ENCODE measurements around the gene NQO2. TPM values are rescaled to one million over a fixed set of nuclear protein-coding genes. Genes with fewer than 3 reads are reported as not detected.

NQO2 gene
- total and polyA plus RNA-seq, 2 of the 13 experiments (the other 11 are each of a cell fraction or from before 2014, with no cell fraction given) = 32.2 to 56.5 TPM

DNA sequence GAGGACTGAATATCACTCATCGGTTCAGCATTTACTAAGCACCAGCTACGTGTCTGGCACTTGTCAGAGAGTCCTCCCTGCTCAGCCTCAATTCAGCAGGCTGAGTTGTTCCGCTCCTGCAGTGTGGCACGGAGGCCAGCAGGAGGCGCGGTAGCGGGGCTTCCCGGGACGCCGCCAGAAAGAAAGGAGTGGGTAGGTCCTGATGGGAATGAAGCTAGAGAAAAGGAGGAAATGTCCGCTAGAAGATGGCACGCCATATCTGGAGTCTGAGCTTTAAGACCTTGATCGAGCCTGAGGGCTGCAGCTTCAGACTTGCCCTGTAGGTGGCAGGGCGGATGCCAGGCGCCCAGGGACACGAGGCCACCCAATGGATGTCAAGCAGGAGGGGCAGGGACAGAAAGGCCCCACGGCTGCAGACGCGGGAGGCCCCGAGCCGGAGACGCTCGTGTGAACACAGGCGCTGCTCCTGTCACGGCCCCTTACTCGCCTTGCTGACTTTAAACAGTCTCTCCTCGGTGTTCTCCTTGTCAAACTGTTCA, 47.1 kb upstream of the NQO2 start (continued):
- TF ChIP-seq, protein P1, sequence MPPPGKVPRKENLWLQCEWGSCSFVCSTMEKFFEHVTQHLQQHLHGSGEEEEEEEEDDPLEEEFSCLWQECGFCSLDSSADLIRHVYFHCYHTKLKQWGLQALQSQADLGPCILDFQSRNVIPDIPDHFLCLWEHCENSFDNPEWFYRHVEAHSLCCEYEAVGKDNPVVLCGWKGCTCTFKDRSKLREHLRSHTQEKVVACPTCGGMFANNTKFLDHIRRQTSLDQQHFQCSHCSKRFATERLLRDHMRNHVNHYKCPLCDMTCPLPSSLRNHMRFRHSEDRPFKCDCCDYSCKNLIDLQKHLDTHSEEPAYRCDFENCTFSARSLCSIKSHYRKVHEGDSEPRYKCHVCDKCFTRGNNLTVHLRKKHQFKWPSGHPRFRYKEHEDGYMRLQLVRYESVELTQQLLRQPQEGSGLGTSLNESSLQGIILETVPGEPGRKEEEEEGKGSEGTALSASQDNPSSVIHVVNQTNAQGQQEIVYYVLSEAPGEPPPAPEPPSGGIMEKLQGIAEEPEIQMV (CRISPR knock-in tag; IDR thresholded peaks at IDR 0.05; ENCODE audit: low read depth) = 0 out of 2 replicates have a peak, but pooled peaks have one; percentile 72
- peak; percentile 83; the same call in 1 of the 2 replicates for TF ChIP-seq GLI4 (CRISPR knock-in tag; IDR thresholded peaks at IDR 0.05; ENCODE audit: borderline replicate concordance)
- TF ChIP-seq KDM4B (CRISPR knock-in tag; IDR thresholded peaks at IDR 0.05) = no peak
- TF ChIP-seq PAWR (CRISPR knock-in tag; IDR thresholded peaks at IDR 0.05; ENCODE audit: borderline replicate concordance) = no peak
- no peak for TF ChIP-seq FOXO1 (CRISPR knock-in tag; IDR thresholded peaks at IDR 0.05)
- TF ChIP-seq, protein P2, sequence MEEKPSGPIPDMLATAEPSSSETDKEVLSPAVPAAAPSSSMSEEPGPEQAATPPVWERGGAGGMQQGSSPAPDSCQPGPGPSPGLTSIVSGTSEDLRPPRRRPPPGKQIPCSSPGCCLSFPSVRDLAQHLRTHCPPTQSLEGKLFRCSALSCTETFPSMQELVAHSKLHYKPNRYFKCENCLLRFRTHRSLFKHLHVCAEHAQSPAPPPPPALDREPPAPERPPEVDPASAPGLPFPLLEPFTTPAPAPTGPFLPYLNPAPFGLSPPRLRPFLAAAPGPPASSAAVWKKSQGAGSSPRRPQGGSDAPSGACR (CRISPR knock-in tag; IDR thresholded peaks at IDR 0.05) = peak; percentile 87
- TF ChIP-seq BCL6 (CRISPR knock-in tag; IDR thresholded peaks at IDR 0.05) = no peak; the same call in 1 of the 2 replicates
- no peak for TF ChIP-seq SOX13 (IDR thresholded peaks at IDR 0.05)
- TF ChIP-seq SOX13 (CRISPR knock-in tag; conservative IDR thresholded peaks at IDR 0.05 in 1 of 2, IDR thresholded peaks at IDR 0.05 in 1 of 2) = peak in 1 of 2 experiments; percentile 49; a peak in 1 of 4 replicates
- TF ChIP-seq, protein P3, sequence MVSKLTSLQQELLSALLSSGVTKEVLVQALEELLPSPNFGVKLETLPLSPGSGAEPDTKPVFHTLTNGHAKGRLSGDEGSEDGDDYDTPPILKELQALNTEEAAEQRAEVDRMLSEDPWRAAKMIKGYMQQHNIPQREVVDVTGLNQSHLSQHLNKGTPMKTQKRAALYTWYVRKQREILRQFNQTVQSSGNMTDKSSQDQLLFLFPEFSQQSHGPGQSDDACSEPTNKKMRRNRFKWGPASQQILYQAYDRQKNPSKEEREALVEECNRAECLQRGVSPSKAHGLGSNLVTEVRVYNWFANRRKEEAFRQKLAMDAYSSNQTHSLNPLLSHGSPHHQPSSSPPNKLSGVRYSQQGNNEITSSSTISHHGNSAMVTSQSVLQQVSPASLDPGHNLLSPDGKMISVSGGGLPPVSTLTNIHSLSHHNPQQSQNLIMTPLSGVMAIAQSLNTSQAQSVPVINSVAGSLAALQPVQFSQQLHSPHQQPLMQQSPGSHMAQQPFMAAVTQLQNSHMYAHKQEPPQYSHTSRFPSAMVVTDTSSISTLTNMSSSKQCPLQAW (CRISPR knock-in tag; IDR thresholded peaks at IDR 0.05) = peak; percentile 90
- TF ChIP-seq PHF20 (CRISPR knock-in tag; IDR thresholded peaks at IDR 0.05) = 0 out of 2 replicates have a peak, but pooled peaks have one; percentile 37
- peak; percentile 55; the same call in 1 of the 2 replicates for TF ChIP-seq ISL2 (CRISPR knock-in tag; IDR thresholded peaks at IDR 0.05)
- TF ChIP-seq MEF2D (CRISPR knock-in tag; IDR thresholded peaks at IDR 0.05) = 0 out of 2 replicates have a peak, but pooled peaks have one; percentile 68
- TF ChIP-seq, protein P4, sequence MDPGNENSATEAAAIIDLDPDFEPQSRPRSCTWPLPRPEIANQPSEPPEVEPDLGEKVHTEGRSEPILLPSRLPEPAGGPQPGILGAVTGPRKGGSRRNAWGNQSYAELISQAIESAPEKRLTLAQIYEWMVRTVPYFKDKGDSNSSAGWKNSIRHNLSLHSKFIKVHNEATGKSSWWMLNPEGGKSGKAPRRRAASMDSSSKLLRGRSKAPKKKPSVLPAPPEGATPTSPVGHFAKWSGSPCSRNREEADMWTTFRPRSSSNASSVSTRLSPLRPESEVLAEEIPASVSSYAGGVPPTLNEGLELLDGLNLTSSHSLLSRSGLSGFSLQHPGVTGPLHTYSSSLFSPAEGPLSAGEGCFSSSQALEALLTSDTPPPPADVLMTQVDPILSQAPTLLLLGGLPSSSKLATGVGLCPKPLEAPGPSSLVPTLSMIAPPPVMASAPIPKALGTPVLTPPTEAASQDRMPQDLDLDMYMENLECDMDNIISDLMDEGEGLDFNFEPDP (CRISPR knock-in tag; conservative IDR thresholded peaks at IDR 0.05) = no peak
- TF ChIP-seq, protein P5, sequence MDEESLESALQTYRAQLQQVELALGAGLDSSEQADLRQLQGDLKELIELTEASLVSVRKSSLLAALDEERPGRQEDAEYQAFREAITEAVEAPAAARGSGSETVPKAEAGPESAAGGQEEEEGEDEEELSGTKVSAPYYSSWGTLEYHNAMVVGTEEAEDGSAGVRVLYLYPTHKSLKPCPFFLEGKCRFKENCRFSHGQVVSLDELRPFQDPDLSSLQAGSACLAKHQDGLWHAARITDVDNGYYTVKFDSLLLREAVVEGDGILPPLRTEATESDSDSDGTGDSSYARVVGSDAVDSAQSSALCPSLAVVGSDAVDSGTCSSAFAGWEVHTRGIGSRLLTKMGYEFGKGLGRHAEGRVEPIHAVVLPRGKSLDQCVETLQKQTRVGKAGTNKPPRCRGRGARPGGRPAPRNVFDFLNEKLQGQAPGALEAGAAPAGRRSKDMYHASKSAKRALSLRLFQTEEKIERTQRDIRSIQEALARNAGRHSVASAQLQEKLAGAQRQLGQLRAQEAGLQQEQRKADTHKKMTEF (CRISPR knock-in tag; IDR thresholded peaks at IDR 0.05) = peak; percentile 94
- TF ChIP-seq ZFP90 (CRISPR knock-in tag; IDR thresholded peaks at IDR 0.05; ENCODE audit: borderline replicate concordance) = peak; percentile 80; the same call in 1 of the 2 replicates
- TF ChIP-seq NFE2L1 (CRISPR knock-in tag; IDR thresholded peaks at IDR 0.05; ENCODE audit: borderline replicate concordance) = no peak
- no peak for TF ChIP-seq ZNF446 (CRISPR knock-in tag; IDR thresholded peaks at IDR 0.05)
- no peak for TF ChIP-seq DPF2 (CRISPR knock-in tag; IDR thresholded peaks at IDR 0.05; ENCODE audit: borderline replicate concordance, low read depth)
- TF ChIP-seq NCOR1 (IDR thresholded peaks at IDR 0.05; ENCODE audit: borderline replicate concordance, low read length) = no peak
- TF ChIP-seq PAX8 (CRISPR knock-in tag; IDR thresholded peaks at IDR 0.05; ENCODE audit: borderline replicate concordance) = no peak
